ENCODE data around the gene SNRPA. TPM values are rescaled to one million over a fixed set of nuclear protein-coding genes. Genes with fewer than 3 reads are reported as not detected.

SNRPA gene
- total and polyA plus RNA-seq, 2 donors (not counting 1 experiment from before 2014, with no cell fraction given), result 92.0 to 147 TPM

DNA sequence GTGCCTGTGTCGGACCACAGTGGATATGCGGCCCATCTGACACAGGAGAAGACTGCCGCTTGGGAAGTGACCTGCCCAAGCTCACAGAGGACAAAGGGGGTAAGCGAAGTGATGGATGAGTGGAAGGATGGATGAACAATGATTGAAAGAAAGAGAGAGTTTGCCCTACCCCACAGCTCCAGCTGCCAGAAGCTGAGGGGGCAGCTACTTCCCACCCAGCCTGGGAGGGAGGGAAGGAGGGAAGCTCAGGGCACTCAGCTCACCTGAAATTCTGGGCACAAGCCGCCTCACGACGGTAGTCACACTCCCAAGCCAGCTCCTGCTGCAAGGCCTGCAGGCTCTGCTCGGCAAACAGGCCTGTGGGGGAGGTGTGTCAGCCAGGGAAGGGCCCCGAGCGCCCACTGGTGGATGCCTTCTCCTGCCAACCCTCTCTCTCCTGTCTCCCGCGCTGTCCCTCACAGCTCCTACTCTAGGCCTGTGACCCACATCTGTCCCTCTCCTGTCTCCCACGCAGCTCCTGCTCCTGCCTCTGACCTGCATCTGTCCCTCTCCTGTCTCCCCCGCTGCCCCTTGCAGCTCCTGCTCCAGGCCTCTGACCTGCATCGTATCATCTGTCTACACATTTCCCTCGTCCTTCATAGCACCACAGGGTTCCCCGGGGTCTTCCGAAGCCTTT is 48.5 kb upstream of the SNRPA start:
- no peak overlapping the region for H2AFZ ChIP-seq (ENCODE audit: insufficient read depth, low read depth, low read length, poor library complexity, severe bottlenecking)
- H4K20me1 ChIP-seq (ENCODE audit: control insufficient read depth, insufficient read depth, low read length, poor library complexity, severe bottlenecking), result peaks cover 11% of the 10 kb centered on the region
- no peak for ATAC-seq (ENCODE audit: low read depth)
- no peak overlapping the region for H3K4me2 ChIP-seq (replicated peaks; ENCODE audit: low read depth, low read length, poor library complexity, severe bottlenecking)
- no peak overlapping the region for H3K9ac ChIP-seq (ENCODE audit: low read length)
- H3K79me2 ChIP-seq (ENCODE audit: control insufficient read depth, insufficient read depth, low read length), result peaks cover 3% of the 10 kb centered on the region
- Mint-ChIP-seq H3K4me3 (no peak overlapping the region), H3K27ac (no peak overlapping the region), H3K9me3 (ENCODE audit: insufficient read depth) (no peaks in the 10 kb centered on the region), H3K4me1 (no peaks in the 10 kb centered on the region), H3K27me3 (no peaks in the 10 kb centered on the region)
- 95% methylated on average over 17 of the region's 18 CpGs for WGBS (ENCODE audit: insufficient coverage)
- intact Hi-C loops (cut with micrococcal nuclease), result no loop called here
- H3K36me3 ChIP-seq (replicated peaks in 1 of 2; ENCODE audit: control extremely low read depth in 1 of 2, control insufficient read depth in 1 of 2, extremely low read depth in 1 of 2, insufficient read depth in 2 of 2, low read length in 1 of 2), result peaks cover 13 to 63% of the 10 kb centered on the region in 2 experiments
- H3K4me1 ChIP-seq (ENCODE audit: control insufficient read depth in 2 of 2, insufficient read depth in 2 of 2, low read length in 2 of 2), result no peaks in the 10 kb centered on the region
- H3K27ac ChIP-seq (ENCODE audit: low read length in 2 of 2), result no peak overlapping the region
- no peak overlapping the region for H3K4me3 ChIP-seq (ENCODE audit: control extremely low read depth in 1 of 5, extremely low read depth in 1 of 5, insufficient read depth in 1 of 5, low read depth in 2 of 5, low read length in 4 of 5)
- H3K27me3 ChIP-seq (replicated peaks in 1 of 4; ENCODE audit: control extremely low read depth in 1 of 4, control insufficient read depth in 3 of 4, insufficient read depth in 4 of 4, low read length in 3 of 4), result no peaks in the 10 kb centered on the region
- POLR2A ChIA-PET, result interaction anchor here (0.6 kb wide), 1 partner anchor 449 kb away, joined by 5 read pairs; no protein-coding TSS in a partner anchor
- no peak for DNase-seq
- H3K9me3 ChIP-seq (ENCODE audit: control extremely low read depth in 1 of 3, control insufficient read depth in 2 of 3, insufficient read depth in 1 of 3, low read length in 2 of 3), result no peaks in the 10 kb centered on the region
- CTCF ChIA-PET, result no interaction called here
- no peak for TF ChIP-seq EZH2 (IDR thresholded peaks at IDR 0.05; ENCODE audit: borderline replicate concordance, insufficient read depth, low read depth, low read length, poor library complexity, severe bottlenecking)
- TF ChIP-seq, protein P1, sequence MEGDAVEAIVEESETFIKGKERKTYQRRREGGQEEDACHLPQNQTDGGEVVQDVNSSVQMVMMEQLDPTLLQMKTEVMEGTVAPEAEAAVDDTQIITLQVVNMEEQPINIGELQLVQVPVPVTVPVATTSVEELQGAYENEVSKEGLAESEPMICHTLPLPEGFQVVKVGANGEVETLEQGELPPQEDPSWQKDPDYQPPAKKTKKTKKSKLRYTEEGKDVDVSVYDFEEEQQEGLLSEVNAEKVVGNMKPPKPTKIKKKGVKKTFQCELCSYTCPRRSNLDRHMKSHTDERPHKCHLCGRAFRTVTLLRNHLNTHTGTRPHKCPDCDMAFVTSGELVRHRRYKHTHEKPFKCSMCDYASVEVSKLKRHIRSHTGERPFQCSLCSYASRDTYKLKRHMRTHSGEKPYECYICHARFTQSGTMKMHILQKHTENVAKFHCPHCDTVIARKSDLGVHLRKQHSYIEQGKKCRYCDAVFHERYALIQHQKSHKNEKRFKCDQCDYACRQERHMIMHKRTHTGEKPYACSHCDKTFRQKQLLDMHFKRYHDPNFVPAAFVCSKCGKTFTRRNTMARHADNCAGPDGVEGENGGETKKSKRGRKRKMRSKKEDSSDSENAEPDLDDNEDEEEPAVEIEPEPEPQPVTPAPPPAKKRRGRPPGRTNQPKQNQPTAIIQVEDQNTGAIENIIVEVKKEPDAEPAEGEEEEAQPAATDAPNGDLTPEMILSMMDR (IDR thresholded peaks at IDR 0.05), result no peak

DNA sequence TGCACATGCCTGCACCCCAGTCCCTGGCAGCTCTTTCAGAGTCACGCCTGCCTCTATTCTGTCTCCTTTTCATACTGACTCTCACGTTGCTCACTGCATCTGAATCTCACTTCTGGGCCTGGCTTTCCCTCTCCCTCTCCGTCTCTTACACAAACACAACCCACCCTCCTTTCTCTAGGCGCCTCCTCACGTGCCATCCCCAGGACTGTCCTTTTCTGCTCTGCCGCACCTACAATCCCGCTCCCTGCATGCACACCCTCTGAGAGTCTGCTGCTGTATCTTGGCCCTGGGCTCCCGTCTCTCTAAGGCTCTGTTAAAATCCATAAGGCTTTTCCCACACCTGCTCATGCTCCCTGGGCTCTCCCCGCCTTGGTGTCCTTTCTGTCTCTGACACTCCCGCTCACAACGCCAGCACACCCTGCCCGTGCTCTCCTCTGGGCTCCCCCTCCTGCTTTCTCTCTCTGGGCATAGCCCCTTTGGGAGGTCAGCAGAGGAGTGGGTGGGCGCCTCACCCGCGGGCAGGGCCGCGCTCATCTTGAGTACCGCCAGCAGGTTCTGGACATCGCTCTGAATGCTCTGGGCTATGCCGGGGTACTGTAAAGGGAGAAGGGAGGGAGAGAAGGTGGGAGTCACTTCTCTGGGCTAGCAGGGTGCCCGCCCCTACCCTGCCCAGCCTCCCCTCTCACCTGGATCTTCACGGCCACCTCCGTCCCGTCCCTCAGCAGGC is 47.8 kb upstream of the SNRPA start:
- Histone ChIP-seq H2AFZ (ENCODE audit: insufficient read depth, low read depth, low read length, poor library complexity, severe bottlenecking) (no peak overlapping the region), H3K27ac (ENCODE audit: low read length in 2 of 2) (no peak overlapping the region), H3K4me2 (replicated peaks; ENCODE audit: low read depth, low read length, poor library complexity, severe bottlenecking) (no peak overlapping the region), H3K79me2 (ENCODE audit: control insufficient read depth, insufficient read depth, low read length) (peaks cover 3% of the 10 kb centered on the region), H3K4me1 (ENCODE audit: control insufficient read depth in 2 of 2, insufficient read depth in 2 of 2, low read length in 2 of 2) (no peaks in the 10 kb centered on the region), H3K4me3 (ENCODE audit: control extremely low read depth in 1 of 5, extremely low read depth in 1 of 5, insufficient read depth in 1 of 5, low read depth in 2 of 5, low read length in 4 of 5) (no peak overlapping the region), H3K9ac (ENCODE audit: low read length) (no peak overlapping the region), H3K36me3 (replicated peaks in 1 of 2; ENCODE audit: control extremely low read depth in 1 of 2, control insufficient read depth in 1 of 2, extremely low read depth in 1 of 2, insufficient read depth in 2 of 2, low read length in 1 of 2) (peaks cover 13 to 66% of the 10 kb centered on the region in 2 experiments), H4K20me1 (ENCODE audit: control insufficient read depth, insufficient read depth, low read length, poor library complexity, severe bottlenecking) (peaks cover 11% of the 10 kb centered on the region), H3K27me3 (replicated peaks in 1 of 4; ENCODE audit: control extremely low read depth in 1 of 4, control insufficient read depth in 3 of 4, insufficient read depth in 4 of 4, low read length in 3 of 4) (no peaks in the 10 kb centered on the region), H3K9me3 (ENCODE audit: control extremely low read depth in 1 of 3, control insufficient read depth in 2 of 3, insufficient read depth in 1 of 3, low read length in 2 of 3) (no peaks in the 10 kb centered on the region)
- ChIA-PET CTCF (no interaction called here), POLR2A (no interaction called here)
- DNase-seq, result no peak
- WGBS (ENCODE audit: insufficient coverage), result 99% methylated on average over 22 of the region's 24 CpGs
- intact Hi-C loops (cut with micrococcal nuclease), result no loop called here
- TF ChIP-seq EZH2 (IDR thresholded peaks at IDR 0.05; ENCODE audit: borderline replicate concordance, insufficient read depth, low read depth, low read length, poor library complexity, severe bottlenecking), result no peak
- TF ChIP-seq, protein P1 (IDR thresholded peaks at IDR 0.05), result no peak
- no peak for ATAC-seq (ENCODE audit: low read depth)
- H3K27ac Mint-ChIP-seq, result no peak overlapping the region
- no peak overlapping the region for H3K4me3 Mint-ChIP-seq
- H3K27me3 Mint-ChIP-seq, result no peaks in the 10 kb centered on the region
- no peaks in the 10 kb centered on the region for H3K4me1 Mint-ChIP-seq
- H3K9me3 Mint-ChIP-seq (ENCODE audit: insufficient read depth), result no peaks in the 10 kb centered on the region

Measured in B cell (primary cell).